Mesenchymal stem cell (in vitro differentiated cells and primary cell): ENCODE measurements around the gene ACBD4.

Experiments
- DNase-seq: peaks from one replicate; pipeline ENCODE4 v3.0.0-alpha.2; 2013
- H2AFZ ChIP-seq: one replicate; pipeline ENCODE4 v1.6.1; 2013; ENCODE audit warnings: low read depth, mild to moderate bottlenecking, control low read depth, inconsistent platforms, low read length, moderate library complexity
- H2AK5ac ChIP-seq: 2 replicates; pipeline ENCODE4 v1.6.1; 2013; ENCODE audit warnings: low read length, moderate library complexity, mild to moderate bottlenecking, inconsistent platforms; ENCODE audit not compliant: severe bottlenecking
- H2BK120ac ChIP-seq: one replicate; pipeline ENCODE4 v1.6.1; 2013; ENCODE audit warnings: low read depth, mild to moderate bottlenecking, inconsistent platforms, low read length, moderate library complexity
- H2BK12ac ChIP-seq, 2 experiments: one replicate each; pipeline ENCODE4 v1.6.1; 2013; ENCODE audit warnings: inconsistent platforms in 2 of 2, low read length in 2 of 2, mild to moderate bottlenecking in 2 of 2, moderate library complexity in 2 of 2, control low read depth in 1 of 2
- H2BK15ac ChIP-seq: one replicate; pipeline ENCODE4 v1.6.1; 2013; ENCODE audit warnings: mild to moderate bottlenecking, low read depth, inconsistent platforms; ENCODE audit not compliant: poor library complexity, severe bottlenecking
- H2BK5ac ChIP-seq: 2 replicates; pipeline ENCODE4 v1.6.1; 2013; ENCODE audit warnings: low read depth, mild to moderate bottlenecking, low read length, control low read depth, inconsistent platforms; ENCODE audit not compliant: poor library complexity, severe bottlenecking
- H3K14ac ChIP-seq, 2 experiments: one replicate each; pipeline ENCODE4 v1.6.1; 2013; ENCODE audit warnings: inconsistent platforms in 2 of 2, low read length in 2 of 2, control low read depth in 1 of 2, mild to moderate bottlenecking in 1 of 2, moderate library complexity in 1 of 2
- H3K18ac ChIP-seq, 2 experiments: one replicate each; pipeline ENCODE4 v1.6.1; 2013; ENCODE audit warnings: inconsistent platforms in 2 of 2, low read length in 2 of 2, control low read depth in 1 of 2, low read depth in 1 of 2, mild to moderate bottlenecking in 1 of 2
- H3K23ac ChIP-seq, 2 experiments: one replicate each; pipeline ENCODE4 v1.6.1; 2013; ENCODE audit warnings: inconsistent platforms in 2 of 2, low read length in 2 of 2, mild to moderate bottlenecking in 2 of 2, moderate library complexity in 2 of 2, control low read depth in 1 of 2
- H3K27ac ChIP-seq: 2 replicates; pipeline ENCODE4 v1.5.1; 2013; ENCODE audit warnings: mild to moderate bottlenecking, moderate library complexity, low read length, control low read depth, inconsistent platforms; ENCODE audit not compliant: poor library complexity, severe bottlenecking
- H3K27me3 ChIP-seq, 2 experiments: 2 replicates each; pipeline versions ENCODE4 v1.6.1 to v1.7.0; 2013; ENCODE audit warnings: low read length in 2 of 2, mild to moderate bottlenecking in 2 of 2, moderate library complexity in 2 of 2, control low read depth in 1 of 2, inconsistent platforms in 1 of 2; ENCODE audit not compliant: control insufficient read depth in 1 of 2, insufficient read depth in 1 of 2
- H3K36me3 ChIP-seq, 2 experiments: 2 replicates each; pipeline versions ENCODE4 v1.6.1 to v1.7.0; 2013; ENCODE audit warnings: low read length in 2 of 2, control low read depth in 1 of 2, inconsistent platforms in 1 of 2, low read depth in 1 of 2, mild to moderate bottlenecking in 1 of 2; ENCODE audit not compliant: insufficient read depth in 2 of 2, control insufficient read depth in 1 of 2
- H3K4ac ChIP-seq, 2 experiments: one replicate each; pipeline ENCODE4 v1.6.1; 2013; ENCODE audit warnings: inconsistent platforms in 2 of 2, low read length in 2 of 2, mild to moderate bottlenecking in 2 of 2, moderate library complexity in 2 of 2, control low read depth in 1 of 2, low read depth in 1 of 2
- H3K4me1 ChIP-seq: 2 replicates; pipeline ENCODE4 v1.6.1; 2013; ENCODE audit warnings: low read depth, low read length, control low read depth; ENCODE audit not compliant: control insufficient read depth, insufficient read depth
- H3K4me2 ChIP-seq: 2 replicates; pipeline ENCODE4 v1.6.1; 2013; ENCODE audit warnings: low read length, mild to moderate bottlenecking, inconsistent platforms; ENCODE audit not compliant: poor library complexity, severe bottlenecking
- H3K4me3 ChIP-seq, 2 experiments: 2 replicates each; pipeline versions ENCODE4 v1.5.1 to v1.7.0; 2013; ENCODE audit warnings: low read length in 2 of 2, mild to moderate bottlenecking in 2 of 2, control low read depth in 1 of 2, low read depth in 1 of 2; ENCODE audit not compliant: insufficient read depth in 1 of 2
- H3K79me1 ChIP-seq: replicated peaks from 2 replicates; pipeline ENCODE4 v1.6.1; 2013; ENCODE audit warnings: mild to moderate bottlenecking, control low read depth, low read length, inconsistent platforms; ENCODE audit not compliant: poor library complexity, severe bottlenecking
- H3K9ac ChIP-seq: 2 replicates; pipeline ENCODE4 v1.7.0; 2013; ENCODE audit warnings: mild to moderate bottlenecking, low read length, moderate library complexity
- H3K9me3 ChIP-seq: 2 replicates; pipeline ENCODE4 v1.7.0; 2013; ENCODE audit warnings: mild to moderate bottlenecking, low read length; ENCODE audit not compliant: control insufficient read depth
- H4K8ac ChIP-seq: one replicate; pipeline ENCODE4 v1.6.1; 2013; ENCODE audit warnings: inconsistent platforms, mild to moderate bottlenecking, low read length, moderate library complexity
- H4K91ac ChIP-seq: one replicate; pipeline ENCODE4 v1.6.1; 2013; ENCODE audit warnings: mild to moderate bottlenecking, low read length, inconsistent platforms
- WGBS: methylation state at CpG from one replicate; pipeline ENCODE4 v1.1.7; 2013; ENCODE audit warnings: mixed read lengths; 5-methylcytosine and 5-hydroxymethylcytosine counted together

Gene ACBD4

DNA sequence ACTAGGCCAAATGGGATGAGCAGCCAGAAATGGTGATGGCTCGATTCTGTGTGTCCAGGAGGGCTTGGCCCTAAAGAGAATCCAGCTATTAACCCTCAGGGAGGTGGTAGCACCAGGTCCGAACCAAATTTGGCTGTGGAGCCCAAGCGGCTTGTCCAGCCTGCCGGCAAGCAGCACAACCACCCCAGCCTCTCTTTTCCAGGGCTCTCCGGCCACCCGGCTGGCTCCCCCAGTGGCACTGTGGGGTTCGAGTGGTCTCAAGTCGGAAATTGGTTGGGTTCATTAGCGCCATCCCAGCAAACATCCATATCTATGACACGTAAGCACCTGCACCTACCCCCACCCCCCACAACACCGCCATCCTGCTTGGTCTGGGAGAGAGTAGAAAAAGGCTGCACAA is 38.6 kb upstream of the ACBD4 start:
- Histone ChIP-seq H2BK12ac (no peak overlapping the region), H3K4me2 (no peak overlapping the region), H3K9me3 (no peaks in the 10 kb centered on the region), H3K18ac (no peak overlapping the region), H3K4me1 (peaks cover 17% of the 10 kb centered on the region), H3K27me3 (no peaks in the 10 kb centered on the region), H2BK15ac (no peak overlapping the region), H4K91ac (no peak overlapping the region), H4K8ac (no peak overlapping the region), H3K4ac (no peak overlapping the region), H3K23ac (no peak overlapping the region), H3K9ac (peak overlapping the region; percentile 29), H2BK120ac (no peak overlapping the region), H3K27ac (no peak overlapping the region), H3K36me3 (peaks cover 62 to 66% of the 10 kb centered on the region in 2 experiments), H3K79me1 (peaks cover 30% of the 10 kb centered on the region), H3K4me3 (no peak overlapping the region), H2BK5ac (no peak overlapping the region), H3K14ac (no peak overlapping the region), H2AK5ac (no peak overlapping the region), H2AFZ (no peak overlapping the region)
- DNase-seq = no peak
- WGBS = 98% methylated on average over 7 of the region's 11 CpGs

GRCh38 chr17:45098081-45098868 is 37.2 kb upstream of the ACBD4 start:
- Histone ChIP-seq H3K27me3 (no peaks in the 10 kb centered on the region), H2BK15ac (peak overlapping the region; percentile 15)
- WGBS = 94% methylated on average over 12 of the region's 13 CpGs

GRCh38 chr17:45098869-45099616 is 36.4 kb upstream of the ACBD4 start:
- Histone ChIP-seq H3K4me1 (peaks cover 20% of the 10 kb centered on the region), H4K8ac (no peak overlapping the region), H3K4me3 (no peak overlapping the region), H3K4me2 (no peak overlapping the region), H4K91ac (no peak overlapping the region), H2BK120ac (no peak overlapping the region), H2AFZ (no peak overlapping the region), H3K27ac (peak overlapping the region; percentile 35), H3K18ac (no peak overlapping the region), H2BK5ac (no peak overlapping the region), H3K79me1 (peaks cover 35% of the 10 kb centered on the region), H2AK5ac (no peak overlapping the region), H3K36me3 (peaks cover 71 to 77% of the 10 kb centered on the region in 2 experiments), H3K23ac (no peak overlapping the region), H3K27me3 (no peaks in the 10 kb centered on the region), H3K9ac (peak overlapping the region; percentile 63), H3K9me3 (no peaks in the 10 kb centered on the region), H3K14ac (no peak overlapping the region), H2BK15ac (no peak overlapping the region), H2BK12ac (no peak overlapping the region), H3K4ac (no peak overlapping the region)
- WGBS = 51% methylated on average over 9 of the region's 9 CpGs
- peak; percentile 84 for DNase-seq

More at GRCh38 chr17:45098081-45098868, 37.2 kb upstream of the ACBD4 start:
- Histone ChIP-seq H3K36me3 (peaks cover 70 to 76% of the 10 kb centered on the region in 2 experiments), H3K79me1 (peaks cover 32% of the 10 kb centered on the region), H3K4me2 (no peak overlapping the region), H3K9me3 (no peaks in the 10 kb centered on the region), H3K4me1 (peaks cover 22% of the 10 kb centered on the region), H3K4ac (no peak overlapping the region), H2BK5ac (no peak overlapping the region), H3K27ac (no peak overlapping the region), H2BK120ac (no peak overlapping the region), H3K23ac (no peak overlapping the region), H2AFZ (no peak overlapping the region), H2AK5ac (no peak overlapping the region), H3K14ac (no peak overlapping the region), H3K18ac (no peak overlapping the region), H4K91ac (no peak overlapping the region), H3K4me3 (no peak overlapping the region), H4K8ac (peak overlapping the region; percentile 84), H3K9ac (peak overlapping the region; percentile 63), H2BK12ac (peak overlapping the region in 1 of 2 experiments; percentile 29)
- no peak for DNase-seq

GRCh38 chr17:45101546-45101882 is 34.0 kb upstream of the ACBD4 start:
- H3K4me1 ChIP-seq = peaks cover 21% of the 10 kb centered on the region
- H3K79me1 ChIP-seq = peaks cover 30% of the 10 kb centered on the region
- H3K27ac ChIP-seq = peak overlapping the region; percentile 80
- H3K4ac ChIP-seq = no peak overlapping the region
- H3K18ac ChIP-seq = no peak overlapping the region
- H3K36me3 ChIP-seq = peaks cover 80 to 83% of the 10 kb centered on the region in 2 experiments
- no peaks in the 10 kb centered on the region for H3K9me3 ChIP-seq
- H3K9ac ChIP-seq = peak overlapping the region; percentile 70
- H2BK5ac ChIP-seq = no peak overlapping the region
- no peak overlapping the region for H3K4me3 ChIP-seq
- peak overlapping the region; percentile 67 for H2AK5ac ChIP-seq
- no peak overlapping the region for H3K4me2 ChIP-seq
- no peaks in the 10 kb centered on the region for H3K27me3 ChIP-seq
- H2BK120ac ChIP-seq = no peak overlapping the region
- no peak overlapping the region for H4K8ac ChIP-seq
- H3K14ac ChIP-seq = no peak overlapping the region
- H2AFZ ChIP-seq = no peak overlapping the region
- no peak overlapping the region for H3K23ac ChIP-seq
- no peak overlapping the region for H2BK15ac ChIP-seq
- DNase-seq = no peak
- H4K91ac ChIP-seq = no peak overlapping the region
- H2BK12ac ChIP-seq = no peak overlapping the region
- 94% methylated on average over 9 of the region's 9 CpGs for WGBS
